Endothelial cell of umbilical vein (primary cell): ENCODE data around the gene SLC47A1.
"Not testable (repeated sequence)": the region's sequence is repeated elsewhere in the genome, so short reads cannot be mapped to it uniquely, and the experiment has no call there.

Source experiments
- CTCF ChIP-seq, 2 donors: IDR thresholded peaks; 1 replicate in 1 of 2; 2 replicates in 1 of 2; pipeline ENCODE4 v1.5.1; 2011; ENCODE audit warnings: low read length in 2 of 2, mild to moderate bottlenecking in 2 of 2, moderate library complexity in 2 of 2, control low read depth in 1 of 2, inconsistent platforms in 1 of 2, low read depth in 1 of 2; ENCODE audit not compliant: insufficient read depth in 1 of 2; ENCODE audit errors: extremely low read depth in 1 of 2
- EZH2 ChIP-seq: IDR thresholded peaks from 2 replicates; pipeline ENCODE4 v1.6.1; 2012; ENCODE audit warnings: borderline replicate concordance, low read depth, mild to moderate bottlenecking, moderate library complexity, low read length, inconsistent platforms; ENCODE audit not compliant: severe bottlenecking
- FOS ChIP-seq: IDR thresholded peaks from 2 replicates; pipeline ENCODE4 v1.6.1; 2011; ENCODE audit warnings: mild to moderate bottlenecking, low read length, moderate library complexity, borderline replicate concordance; ENCODE audit not compliant: insufficient read depth
- GATA2 ChIP-seq: IDR thresholded peaks from 2 replicates; pipeline ENCODE4 v1.7.0; 2011; ENCODE audit warnings: low read depth, mild to moderate bottlenecking, moderate library complexity, mixed read lengths, low read length; ENCODE audit not compliant: insufficient read length, insufficient read depth
- MAX ChIP-seq: IDR thresholded peaks from 2 replicates; pipeline ENCODE4 v1.6.1; 2011; ENCODE audit not compliant: insufficient read depth, insufficient read length
- MYC ChIP-seq: IDR thresholded peaks from one replicate; pipeline ENCODE4 v1.6.1; 2011; ENCODE audit warnings: mild to moderate bottlenecking, low read depth, low read length
- POLR2A ChIP-seq: IDR thresholded peaks from 2 replicates; pipeline ENCODE4 v1.6.1; 2012; ENCODE audit warnings: low read depth, mild to moderate bottlenecking, control low read depth, low read length
- POLR2AphosphoS5 ChIP-seq: IDR thresholded peaks from 2 replicates; pipeline ENCODE4 v1.6.1; 2012; ENCODE audit warnings: low read depth, mild to moderate bottlenecking, control low read depth, low read length, moderate library complexity; ENCODE audit not compliant: insufficient read depth

- not testable (repeated sequence) for TF ChIP-seq CTCF (IDR thresholded peaks at IDR 0.05; ENCODE audit: extremely low read depth in 1 of 2, insufficient read depth in 1 of 2, low read depth in 1 of 2, low read length in 2 of 2); MAX; FOS; POLR2A; EZH2; POLR2AphosphoS5; MYC; GATA2
Observed at GRCh38 chr17:19509281-19509852, 24.3 kb upstream of the SLC47A1 start.
